ENCODE measurements around the gene SLC1A4. TPM values are rescaled to one million over a fixed set of nuclear protein-coding genes. Genes with fewer than 3 reads are reported as not detected.

SLC1A4 gene
- total and polyA plus RNA-seq, 4 donors = 3.4 to 23.4 (median 9.6) TPM

- H3K36me3 ChIP-seq (ENCODE audit: control insufficient read depth in 4 of 4, insufficient read depth in 3 of 4, low read depth in 1 of 4, low read length in 3 of 4) = no peaks in the 10 kb centered on the region
- no peaks in the 10 kb centered on the region for H3K9me3 ChIP-seq (ENCODE audit: control insufficient read depth in 4 of 4, low read length in 3 of 4)
- no peak overlapping the region for H3K4me3 ChIP-seq (ENCODE audit: low read depth in 1 of 3, low read length in 3 of 3)
- H3K9ac ChIP-seq (ENCODE audit: low read depth in 1 of 2, low read length in 2 of 2) = no peak overlapping the region
- no peak overlapping the region for H3K27ac ChIP-seq (ENCODE audit: low read depth in 1 of 2, low read length in 2 of 2)
- no peak for TF ChIP-seq GABPA (IDR thresholded peaks at IDR 0.05 in 1 of 2, conservative IDR thresholded peaks at IDR 0.05 in 1 of 2)
- no peak for TF ChIP-seq HNF4A (conservative IDR thresholded peaks at IDR 0.05)
- no peak for TF ChIP-seq RAD21 (IDR thresholded peaks at IDR 0.05)
- no peak for TF ChIP-seq CTCF (IDR thresholded peaks at IDR 0.05; ENCODE audit: low read depth, low read length, missing input control)
- no peak for TF ChIP-seq ATF3 (IDR thresholded peaks at IDR 0.05)
- no peak for TF ChIP-seq HNF4G (IDR thresholded peaks at IDR 0.05)
- no peak for TF ChIP-seq TAF1 (conservative IDR thresholded peaks at IDR 0.05)
- no peak for TF ChIP-seq SP1 (IDR thresholded peaks at IDR 0.05)
- no peak for TF ChIP-seq REST (IDR thresholded peaks at IDR 0.05)
- no peak for TF ChIP-seq JUND (IDR thresholded peaks at IDR 0.05)
- TF ChIP-seq FOXA1 (IDR thresholded peaks at IDR 0.05) = no peak
- no peak for TF ChIP-seq NR2F2 (IDR thresholded peaks at IDR 0.05)
- TF ChIP-seq RXRA (IDR thresholded peaks at IDR 0.05) = no peak
- no peak for TF ChIP-seq MAX (IDR thresholded peaks at IDR 0.05)
- TF ChIP-seq YY1 (IDR thresholded peaks at IDR 0.05) = no peak
- peaks cover 16 to 31% (median 19%) of the 10 kb centered on the region in 4 donors for H3K4me1 ChIP-seq (ENCODE audit: control insufficient read depth in 4 of 4, insufficient read depth in 4 of 4, low read length in 3 of 4)
- WGBS = 85% methylated on average over 11 of the region's 11 CpGs
- no peaks in the 10 kb centered on the region for H3K27me3 ChIP-seq (ENCODE audit: control insufficient read depth in 4 of 4, insufficient read depth in 4 of 4, low read length in 3 of 4)
- no peak for DNase-seq (ENCODE audit: low spot score)
These were observed 41.5 kb downstream of the SLC1A4 start for GRCh38 chr2:65030476-65031332.

- peaks cover 11 to 23% (median 14%) of the 10 kb centered on the region in 4 donors for H3K4me1 ChIP-seq (ENCODE audit: control insufficient read depth in 4 of 4, insufficient read depth in 4 of 4, low read length in 3 of 4)
- no peaks in the 10 kb centered on the region for H3K9me3 ChIP-seq (ENCODE audit: control insufficient read depth in 4 of 4, low read length in 3 of 4)
- H3K27ac ChIP-seq (ENCODE audit: low read depth in 1 of 2, low read length in 2 of 2) = peak overlapping the region in 1 of 2 donors; percentile 4
- no peaks in the 10 kb centered on the region for H3K27me3 ChIP-seq (ENCODE audit: control insufficient read depth in 4 of 4, insufficient read depth in 4 of 4, low read length in 3 of 4)
- no peak for TF ChIP-seq MAX (IDR thresholded peaks at IDR 0.05)
- TF ChIP-seq HNF4G (IDR thresholded peaks at IDR 0.05) = no peak
- peak in 1 of 2 donors; percentile 21 for TF ChIP-seq RAD21 (IDR thresholded peaks at IDR 0.05)
- no peak for TF ChIP-seq JUND (IDR thresholded peaks at IDR 0.05)
- TF ChIP-seq ZBTB33 (IDR thresholded peaks at IDR 0.05) = no peak
- peak in 1 of 2 donors; percentile 17 for TF ChIP-seq RXRA (IDR thresholded peaks at IDR 0.05)
- H3K36me3 ChIP-seq (ENCODE audit: control insufficient read depth in 4 of 4, insufficient read depth in 3 of 4, low read depth in 1 of 4, low read length in 3 of 4) = no peaks in the 10 kb centered on the region
- no peak for DNase-seq (ENCODE audit: low spot score)
- H3K4me3 ChIP-seq (ENCODE audit: low read depth in 1 of 3, low read length in 3 of 3) = no peak overlapping the region
- WGBS = 58% methylated on average over 8 of the region's 8 CpGs
- H3K9ac ChIP-seq (ENCODE audit: low read depth in 1 of 2, low read length in 2 of 2) = peak overlapping the region in 1 of 2 donors; percentile 29
These were observed 42.3 kb downstream of the SLC1A4 start for GRCh38 chr2:65031341-65032018.

Data from liver (tissue), 9 donors.